ENCODE measurements around the gene IL1RN. TPM values are rescaled to one million over a fixed set of nuclear protein-coding genes. Genes with fewer than 3 reads are reported as not detected.
A peak's percentile ranks its signal among the peaks of the same experiment; 100 is the strongest.

The IL1RN gene
- total RNA-seq, 1 experiment from 2014 or later = 0.48 TPM

DNA sequence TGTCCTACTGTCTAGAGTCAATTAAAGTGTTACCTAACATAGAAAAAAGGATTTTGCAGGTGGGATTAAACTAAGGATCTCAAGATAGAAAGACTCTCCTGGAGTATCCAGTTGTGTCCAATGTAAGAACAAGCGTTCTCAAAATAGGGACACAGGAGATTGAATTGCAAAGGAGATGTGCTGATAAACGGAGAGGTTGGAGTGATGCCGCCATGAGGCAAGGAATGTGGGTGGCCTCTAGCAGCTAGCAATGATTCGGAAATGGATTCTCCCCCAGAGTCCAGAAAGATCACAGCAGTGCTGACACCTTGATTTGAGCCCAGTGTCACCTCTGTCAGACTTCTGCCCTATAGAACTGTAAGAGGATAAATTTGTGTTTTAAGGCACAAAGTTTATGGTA lies 24.1 kb upstream of the IL1RN start:
- DNase-seq (ENCODE audit: low read depth) = no peak

DNA sequence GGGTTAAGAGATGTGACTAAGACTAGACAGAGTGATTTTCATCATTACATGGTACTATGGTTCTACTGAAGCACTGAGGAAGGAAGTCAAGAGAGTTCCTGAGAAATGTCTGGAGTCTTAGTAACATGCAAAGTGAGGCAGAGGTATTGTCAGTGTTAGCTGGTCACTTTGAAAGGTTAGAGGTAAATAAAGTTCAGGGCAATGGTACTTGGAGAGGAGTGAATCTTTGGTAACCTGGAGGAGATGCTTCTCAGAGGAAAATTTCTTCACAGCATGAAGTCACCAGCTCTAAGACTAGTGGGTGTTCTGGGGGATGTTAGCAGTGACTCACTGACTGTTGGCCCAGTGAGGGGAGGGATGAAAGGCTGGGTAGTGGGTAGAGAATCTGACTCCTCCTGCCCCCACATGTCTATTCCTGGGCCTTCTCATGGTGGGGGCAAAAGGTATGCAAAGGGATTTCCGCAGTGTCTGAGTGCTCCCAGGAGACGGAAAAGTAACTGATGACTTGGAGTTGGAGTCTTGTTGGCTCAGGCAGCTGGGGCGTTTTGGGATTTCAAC lies 23.3 kb upstream of the IL1RN start:
- no peak for DNase-seq (ENCODE audit: low read depth)

DNA sequence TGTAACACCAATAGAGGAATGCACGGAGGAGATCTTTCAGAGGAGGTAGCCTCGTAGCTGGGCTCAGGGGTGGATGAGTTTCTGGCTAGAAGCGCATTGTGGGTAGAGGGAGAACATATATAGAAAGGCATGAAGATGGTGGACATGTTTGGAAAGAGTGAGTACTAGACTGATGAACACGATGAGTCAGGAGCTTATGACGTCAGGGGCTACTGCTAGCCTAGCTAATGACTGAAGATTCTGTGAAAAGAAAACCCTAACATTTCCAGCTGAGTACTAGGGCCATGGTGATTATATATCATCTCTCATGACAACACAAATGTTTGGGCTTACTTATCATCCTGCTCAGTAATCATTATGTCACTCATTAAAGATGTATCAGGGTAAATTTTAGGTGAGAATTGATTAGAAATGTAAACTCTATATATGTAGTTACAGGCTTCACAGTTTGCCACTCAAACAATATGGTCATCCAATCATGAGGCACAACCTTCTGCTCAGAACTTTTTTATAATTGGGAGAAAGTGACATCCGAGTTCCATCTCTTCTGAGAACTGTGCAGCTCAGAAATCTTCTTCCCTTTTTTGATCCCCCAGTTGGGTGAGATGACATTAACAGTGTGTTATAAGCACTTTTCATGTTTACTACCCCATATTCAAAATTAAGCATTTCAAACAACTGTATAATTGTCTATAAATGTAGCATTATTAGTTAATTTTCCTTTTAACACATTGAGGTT lies 22.2 kb upstream of the IL1RN start:
- DNase-seq (ENCODE audit: low read depth) = peak; percentile 58

DNA sequence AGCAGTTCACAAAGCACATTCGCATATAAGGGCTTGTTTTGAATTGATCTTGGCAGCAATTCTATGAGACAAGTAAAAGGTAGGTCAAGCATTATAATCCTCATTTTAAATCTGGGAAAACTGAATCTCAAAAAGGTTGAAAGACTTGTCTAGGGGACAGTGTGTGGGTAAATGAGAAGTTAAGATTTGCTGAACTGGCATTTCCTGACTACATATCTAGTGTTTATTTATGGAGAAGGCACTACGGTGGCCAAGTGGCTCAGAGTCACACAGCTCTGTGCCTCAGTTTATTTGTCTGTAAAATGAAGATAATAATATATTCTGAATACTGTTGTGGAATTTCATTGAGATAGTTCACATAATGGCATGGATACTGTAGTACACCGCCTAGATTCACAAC lies 16.3 kb upstream of the IL1RN start:
- DNase-seq (ENCODE audit: low read depth) = no peak

DNA sequence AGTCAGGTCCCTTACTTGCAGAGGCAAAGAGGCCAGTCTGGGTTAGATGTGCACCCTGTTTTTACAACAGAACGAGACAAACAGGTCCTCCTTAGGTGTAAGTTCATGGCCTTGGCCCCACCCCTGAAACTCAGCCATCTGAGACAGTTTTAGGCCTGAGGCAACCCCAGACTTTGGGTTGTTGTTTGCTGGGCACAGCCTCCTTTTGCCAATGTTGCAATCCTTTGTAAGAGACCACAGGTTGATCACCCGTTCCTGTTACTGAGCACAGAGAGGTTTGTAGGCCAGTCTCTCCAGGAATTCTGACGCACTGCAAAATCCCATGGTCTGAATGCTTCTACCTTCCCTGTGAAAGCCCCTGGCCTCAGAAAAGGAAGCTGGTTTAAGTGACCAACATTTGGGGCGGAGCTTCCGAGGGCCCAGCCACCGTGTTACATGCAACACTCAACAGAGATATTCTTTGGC lies 15.5 kb upstream of the IL1RN start:
- DNase-seq (ENCODE audit: low read depth) = no peak

DNA sequence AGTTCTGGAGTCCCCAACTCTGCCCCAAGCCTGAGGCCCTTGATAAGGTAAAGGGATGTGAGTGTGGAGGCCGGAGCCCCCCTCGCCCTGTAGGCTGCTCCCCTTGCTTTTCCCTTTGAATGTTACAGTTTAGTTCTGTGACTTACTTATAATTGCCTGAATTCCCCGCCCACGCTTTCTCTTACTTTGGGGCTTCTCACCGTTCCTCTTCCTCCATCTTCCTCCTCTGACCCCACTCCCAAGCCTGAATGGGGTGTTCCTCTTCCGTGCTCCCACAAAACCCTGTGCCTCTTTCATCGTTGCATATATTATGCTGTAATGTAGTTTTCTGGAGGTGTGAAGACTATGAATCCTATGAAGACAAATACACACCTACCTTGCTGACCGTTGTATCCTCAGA lies 15.0 kb upstream of the IL1RN start:
- no peak for DNase-seq (ENCODE audit: low read depth)

DNA sequence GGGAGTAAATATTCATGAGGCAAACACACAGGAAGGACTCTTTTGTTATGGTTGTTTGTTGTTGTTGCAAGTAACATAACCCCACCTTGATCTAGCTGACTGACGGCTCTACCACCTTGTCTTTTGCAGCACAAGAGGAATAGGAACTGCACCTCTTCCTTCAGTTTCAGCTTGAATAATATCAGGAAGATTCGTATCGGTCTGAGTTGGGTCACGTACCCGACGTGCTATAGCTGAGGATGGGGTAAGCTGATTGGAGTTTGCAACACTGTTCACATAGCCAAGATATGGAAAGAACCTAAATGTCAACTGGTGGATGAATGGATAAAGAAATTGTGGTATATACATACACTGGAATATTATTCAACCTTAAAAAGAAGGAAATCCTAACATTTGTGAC lies 14.5 kb upstream of the IL1RN start:
- DNase-seq (ENCODE audit: low read depth) = no peak

DNA sequence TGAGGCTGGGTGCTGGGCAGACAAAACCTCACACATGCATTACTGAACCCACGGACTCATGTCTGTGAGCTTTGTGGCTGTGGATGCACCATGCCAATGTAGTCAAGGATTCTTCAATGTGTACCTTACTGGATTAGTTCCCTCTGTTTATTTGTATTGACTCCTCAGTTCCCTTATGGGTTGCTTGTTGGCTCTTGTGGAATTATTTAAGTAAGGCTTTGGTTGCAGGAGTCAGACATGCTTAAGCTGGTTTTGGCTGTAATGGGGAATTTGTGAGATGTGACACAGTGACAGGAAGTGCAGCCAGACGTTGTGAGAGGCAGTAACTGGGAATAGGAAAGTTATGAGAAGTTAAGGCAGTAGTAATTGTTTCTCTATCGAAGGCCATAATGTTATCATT lies 13.6 kb upstream of the IL1RN start:
- DNase-seq (ENCODE audit: low read depth) = no peak

DNA sequence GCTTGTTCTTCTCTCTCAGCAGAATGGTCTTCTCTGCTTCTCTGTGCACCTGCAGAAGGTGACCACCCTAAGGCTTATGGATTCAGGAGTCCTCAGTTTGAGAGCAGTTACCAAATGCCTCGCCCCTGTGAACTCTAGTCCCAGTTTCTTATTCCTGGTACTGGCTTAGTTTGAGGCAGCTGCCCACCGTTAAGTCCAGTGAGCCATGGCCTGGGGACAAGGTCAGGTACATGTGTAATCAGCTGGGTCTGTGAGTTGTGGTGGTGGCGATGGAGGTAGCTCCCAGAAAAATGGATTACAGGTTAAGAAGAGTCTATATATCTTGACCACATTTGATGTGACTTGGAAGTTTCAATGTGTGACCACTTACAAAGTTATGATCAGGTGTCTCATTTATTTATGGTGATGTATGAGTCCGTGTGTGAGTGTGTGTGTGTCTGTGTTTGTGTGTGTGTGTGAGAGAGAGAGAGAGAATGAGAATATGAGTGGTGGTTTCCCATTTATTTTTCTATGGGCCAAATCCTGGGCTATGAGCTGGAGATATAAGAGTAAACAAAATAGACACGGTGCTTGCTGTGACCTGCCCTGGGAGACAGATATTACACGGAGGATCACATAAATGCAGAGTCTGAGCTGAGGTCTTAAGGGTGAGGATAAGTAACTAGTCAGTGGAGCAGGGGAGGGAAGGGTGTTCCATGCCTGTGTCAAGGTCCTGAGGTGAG lies 13.0 kb upstream of the IL1RN start:
- no peak for DNase-seq (ENCODE audit: low read depth)

DNA sequence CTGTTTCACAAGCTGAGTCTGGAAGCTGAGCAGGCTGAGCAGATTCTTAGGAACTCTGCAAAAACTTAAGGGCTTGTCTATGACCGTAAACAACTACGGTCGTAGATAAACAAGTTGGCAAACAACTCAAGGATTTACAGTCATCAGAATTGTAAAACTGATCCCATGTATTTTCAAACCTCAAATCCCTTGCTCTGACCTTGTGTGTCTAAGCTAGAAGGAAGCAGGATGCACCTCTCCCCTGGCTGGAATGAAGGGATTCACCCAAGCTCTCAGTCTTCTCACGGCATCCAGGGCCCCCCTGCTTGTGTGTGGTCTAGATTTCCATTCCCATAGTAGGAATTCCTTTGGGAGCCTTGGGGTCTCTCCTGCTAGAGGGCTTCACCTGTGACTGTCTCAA lies 12.4 kb upstream of the IL1RN start:
- no peak for DNase-seq (ENCODE audit: low read depth)

DNA sequence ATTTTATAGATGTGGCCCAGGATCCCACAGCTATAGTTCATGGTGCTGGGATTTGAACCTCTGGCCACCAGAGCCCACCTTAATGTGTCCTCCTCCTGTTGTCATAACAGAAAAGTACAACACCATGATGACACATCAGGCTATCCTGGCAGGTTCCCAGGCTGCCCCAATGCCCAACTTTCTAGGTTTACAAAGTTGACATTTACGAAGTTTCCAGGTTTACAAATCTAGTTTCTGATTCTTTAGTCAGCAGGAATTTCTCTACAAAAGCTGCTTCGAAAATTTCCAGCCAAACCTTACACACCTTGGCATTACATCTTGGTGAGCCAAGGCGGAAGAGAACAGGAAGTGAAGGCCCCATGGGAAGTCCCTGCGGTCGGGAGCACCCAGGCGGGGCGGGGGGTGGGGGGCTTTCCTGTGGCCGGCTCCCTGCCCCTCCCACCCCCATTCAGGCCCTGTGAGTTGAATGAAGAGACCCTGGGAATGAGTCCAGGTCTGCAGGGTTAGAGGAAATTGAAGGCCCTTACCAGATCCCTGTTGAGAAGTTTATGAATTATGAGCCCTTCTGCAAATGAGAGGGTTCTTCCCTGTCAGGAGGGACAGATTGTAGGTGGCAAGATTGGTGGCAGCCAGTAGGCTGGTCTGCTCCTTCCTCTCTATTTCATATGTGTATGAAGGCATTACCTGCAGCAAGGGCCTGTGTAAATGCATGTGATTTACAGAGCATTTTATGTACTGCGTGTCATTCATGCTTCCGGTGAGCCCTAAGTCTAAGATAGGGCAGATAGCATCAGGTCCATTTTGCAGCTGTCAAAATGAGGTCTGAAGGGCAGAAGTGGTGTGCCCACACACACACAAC lies 11.1 kb upstream of the IL1RN start:
- peak; percentile 41 for DNase-seq (ENCODE audit: low read depth)

DNA sequence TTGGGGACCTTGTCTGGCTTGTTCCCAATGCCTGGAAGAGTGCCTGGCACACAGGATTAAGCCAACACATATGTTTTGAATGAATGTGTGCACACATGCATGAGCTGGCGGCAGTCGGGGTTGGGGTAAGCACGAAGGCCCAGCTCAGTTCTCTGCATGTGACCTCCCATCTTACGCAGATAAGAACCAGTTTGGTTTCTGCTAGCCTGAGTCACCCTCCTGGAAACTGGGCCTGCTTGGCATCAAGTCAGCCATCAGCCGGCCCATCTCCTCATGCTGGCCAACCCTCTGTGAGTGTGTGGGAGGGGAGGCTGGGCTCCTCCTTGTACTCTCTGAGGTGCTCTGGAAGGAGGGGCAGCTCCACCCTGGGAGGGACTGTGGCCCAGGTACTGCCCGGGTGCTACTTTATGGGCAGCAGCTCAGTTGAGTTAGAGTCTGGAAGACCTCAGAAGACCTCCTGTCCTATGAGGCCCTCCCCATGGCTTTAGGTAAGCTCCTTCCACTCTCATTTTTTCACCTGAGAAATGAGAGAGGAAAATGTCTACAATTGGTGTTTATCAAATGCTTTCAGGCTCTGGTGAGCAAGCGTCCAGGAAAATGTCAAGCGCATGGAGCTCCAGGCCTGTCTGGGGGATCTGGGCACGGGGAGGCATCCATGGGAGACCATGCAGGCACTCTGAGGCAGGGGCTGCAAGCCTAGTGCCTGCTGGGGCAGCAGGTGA lies 9.7 kb upstream of the IL1RN start:
- peak; percentile 97 for DNase-seq (ENCODE audit: low read depth)

DNA sequence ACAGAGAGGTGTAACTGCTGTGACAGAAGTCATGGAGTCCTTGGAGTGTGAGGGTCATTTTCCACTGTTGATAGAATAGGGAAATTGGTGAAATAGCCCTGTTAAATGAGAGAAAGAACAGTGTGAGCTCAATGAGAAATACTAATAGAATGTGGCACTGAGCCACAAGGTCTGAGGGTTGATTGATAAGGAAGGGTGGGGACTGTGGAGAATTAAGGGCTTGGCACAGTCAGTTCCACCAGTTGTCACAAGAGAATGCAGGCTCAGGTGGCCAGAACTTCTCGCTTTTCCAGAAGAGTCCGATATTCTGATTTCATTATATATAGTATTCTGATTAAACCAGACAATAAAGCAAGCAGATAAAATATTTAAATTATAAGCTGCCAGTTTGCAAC lies 9.1 kb upstream of the IL1RN start:
- no peak for DNase-seq (ENCODE audit: low read depth)

DNA sequence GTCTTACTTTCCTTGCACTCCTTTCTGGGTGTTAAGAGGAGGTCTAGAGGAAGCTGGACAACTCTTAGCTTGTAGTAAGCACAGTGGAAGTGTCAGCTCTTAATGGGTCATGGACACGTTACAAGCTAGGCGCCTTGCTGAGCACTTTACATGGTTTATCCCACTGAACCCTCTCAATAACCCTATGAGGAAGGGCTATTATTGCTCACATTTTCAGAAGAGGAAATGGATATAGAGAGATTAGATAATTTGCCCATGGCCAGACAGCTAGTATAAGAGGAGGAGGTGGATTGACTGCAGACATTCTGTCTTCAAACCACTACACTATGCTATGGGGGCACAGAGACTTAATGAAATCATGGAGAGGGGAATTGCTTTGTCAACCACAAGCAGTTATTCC lies 8.3 kb upstream of the IL1RN start:
- DNase-seq (ENCODE audit: low read depth) = no peak

DNA sequence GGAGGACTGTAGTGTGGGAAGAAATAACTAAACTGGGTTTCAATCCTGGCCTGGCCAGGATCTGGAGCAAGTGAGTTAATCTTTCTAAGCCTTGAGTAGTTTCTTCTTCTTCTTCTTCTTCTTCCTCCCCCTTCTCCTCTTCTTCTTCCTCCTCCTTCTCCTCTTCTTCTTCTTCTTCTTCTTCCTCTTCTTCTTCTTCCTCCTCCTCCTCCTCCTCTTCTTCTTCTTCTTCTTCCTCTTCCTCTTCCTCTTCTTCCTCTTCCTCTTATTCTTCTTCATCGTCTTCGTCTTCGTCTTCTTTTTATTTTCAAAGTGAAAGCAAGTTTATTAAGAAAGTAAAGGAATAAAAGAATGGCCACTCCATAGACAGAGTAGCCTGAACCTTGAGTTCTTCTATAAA lies 6.5 kb upstream of the IL1RN start:
- DNase-seq (ENCODE audit: low read depth) = no peak

DNA sequence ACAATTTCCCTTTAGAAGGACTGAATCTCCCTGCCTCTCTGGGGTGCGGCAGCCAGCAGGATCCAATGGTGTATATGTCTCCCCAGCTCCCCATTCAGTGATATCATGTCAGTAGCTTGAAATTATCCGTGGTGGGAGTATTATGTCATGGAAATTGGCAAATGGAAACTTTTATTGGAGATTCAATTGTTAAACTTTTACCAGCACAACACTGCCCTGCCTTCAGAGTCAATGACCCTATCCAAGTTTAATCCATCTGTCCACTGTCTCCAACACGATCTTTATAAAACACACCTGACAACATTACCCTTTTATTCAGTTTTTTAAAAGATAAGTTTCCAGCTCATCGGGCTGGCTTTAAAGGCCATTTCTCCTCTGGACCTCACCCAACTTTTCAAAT lies 5.0 kb upstream of the IL1RN start:
- no peak for DNase-seq (ENCODE audit: low read depth)

DNA sequence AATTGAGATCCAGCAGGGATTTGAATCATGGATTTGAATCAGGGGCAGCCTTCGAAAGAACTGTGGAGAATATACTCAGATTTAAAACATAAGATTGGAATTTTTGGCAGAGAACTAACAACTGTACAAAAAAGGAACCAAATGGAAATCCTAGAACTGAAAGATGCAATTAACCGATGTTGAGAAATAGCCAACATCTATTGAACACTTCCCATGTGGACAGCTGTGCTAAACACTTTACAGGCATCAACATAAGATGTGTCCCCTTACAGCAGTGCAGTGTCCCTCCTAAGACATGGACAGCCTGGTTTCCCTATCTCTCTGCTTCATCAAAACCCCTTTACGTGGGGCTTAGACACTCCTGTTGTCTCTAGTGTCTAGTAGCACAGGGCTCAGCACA lies 3.7 kb upstream of the IL1RN start:
- no peak for DNase-seq (ENCODE audit: low read depth)

DNA sequence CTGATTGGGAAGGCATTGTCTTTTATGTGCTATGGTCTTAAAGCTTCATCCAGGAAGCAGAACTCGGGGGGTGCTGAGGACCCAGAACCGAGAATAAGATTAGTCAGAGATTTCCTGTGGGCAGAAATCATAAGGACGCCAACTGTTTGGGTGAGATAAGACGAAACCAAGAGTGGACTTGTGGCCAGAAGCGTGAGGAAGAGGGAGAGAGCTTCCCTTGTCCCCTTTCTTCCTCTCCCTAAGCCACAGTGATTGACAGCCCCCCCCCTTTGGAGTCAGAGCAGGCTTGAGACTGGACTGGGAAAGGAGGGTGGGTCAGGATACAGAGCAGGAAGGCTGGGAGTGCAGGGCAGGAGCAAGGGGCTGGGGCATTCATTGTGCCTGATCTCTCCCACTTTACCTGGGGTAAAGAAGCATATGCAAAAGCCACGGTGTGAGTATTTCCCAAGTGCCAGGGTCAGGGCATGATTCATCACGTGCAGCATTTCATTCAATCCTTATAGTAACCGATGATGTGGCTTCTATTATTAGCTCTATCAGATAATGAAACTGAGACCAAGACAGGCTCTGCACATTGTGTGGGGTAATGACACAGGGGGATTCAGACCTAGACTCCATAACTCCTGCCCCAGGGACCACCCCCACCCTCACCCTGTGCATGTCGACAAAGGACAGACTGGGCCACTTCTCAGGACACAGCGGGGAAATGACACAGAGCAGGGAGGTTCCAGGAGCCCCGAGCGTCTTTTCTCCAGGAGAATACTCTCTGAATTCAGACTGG lies 3.0 kb upstream of the IL1RN start:
- DNase-seq (ENCODE audit: low read depth) = peak; percentile 50

DNA sequence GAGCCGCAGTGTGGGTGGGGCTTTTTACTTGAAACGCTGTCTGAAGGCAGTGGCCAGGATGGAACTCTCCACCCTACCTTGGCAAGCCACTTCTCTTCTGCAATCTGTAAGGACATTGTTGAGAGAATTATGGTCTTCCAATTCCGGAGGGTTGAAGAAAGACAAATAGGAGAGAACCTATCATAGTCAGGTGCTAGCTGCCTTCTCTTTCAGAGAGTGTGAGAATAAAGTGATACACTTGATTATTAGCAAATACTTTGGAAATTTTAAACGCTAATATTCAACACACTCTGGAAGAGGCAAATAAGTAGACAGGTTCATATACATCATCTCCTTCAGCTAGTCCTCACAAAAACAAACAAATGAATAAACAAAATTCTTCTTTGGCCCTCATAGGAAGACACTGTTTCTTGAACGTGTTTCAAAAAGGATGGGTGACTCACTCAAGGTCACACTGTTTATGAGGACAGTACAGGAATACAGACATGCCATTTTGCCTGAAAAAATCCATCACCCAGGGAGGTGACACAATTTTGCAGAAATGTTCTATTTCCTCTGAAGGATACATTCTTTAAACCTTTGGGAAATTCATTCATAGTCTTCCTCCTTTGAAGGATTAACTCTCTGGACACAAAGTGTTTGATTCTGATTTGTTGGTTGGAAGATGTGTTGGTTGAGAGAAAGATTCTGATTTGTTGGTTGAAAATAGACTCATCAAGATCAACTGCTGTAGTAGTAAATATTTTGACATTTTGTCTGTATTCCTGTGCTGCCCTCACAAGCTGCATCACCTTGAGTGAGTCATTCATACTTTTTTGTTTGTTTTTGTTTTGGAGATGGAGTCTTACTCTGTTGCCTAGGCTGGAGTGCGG lies 2.2 kb upstream of the IL1RN start:
- peak; percentile 29 for DNase-seq (ENCODE audit: low read depth)

Data from RPMI7951 (cell line).